Measurements from ENCODE around the gene CACNG4. TPM values are rescaled to one million over a fixed set of nuclear protein-coding genes. Genes with fewer than 3 reads are reported as not detected.

CACNG4 gene
- total RNA-seq, 6 donors from 2014 or later: 2.1 to 27.8 (median 8.0) TPM

GRCh38 chr17:66949501-66949900, 15.0 kb upstream of the CACNG4 start:
- Histone ChIP-seq H3K9me3 (no peaks in the 10 kb centered on the region), H3K27ac (no peak overlapping the region), H3K4me3 (no peak overlapping the region), H3K27me3 (no peaks in the 10 kb centered on the region), H3K36me3 (no peaks in the 10 kb centered on the region), H3K4me1 (peaks cover 0 to 8% (median 2%) of the 10 kb centered on the region in 4 donors)
- no peak for DNase-seq
- no peak for ATAC-seq (ENCODE audit: low FRiP score in 2 of 2)
- no peak for TF ChIP-seq CTCF (IDR thresholded peaks at IDR 0.05)
- TF ChIP-seq POLR2AphosphoS5 (IDR thresholded peaks at IDR 0.05): no peak
- no peak for TF ChIP-seq POLR2A (IDR thresholded peaks at IDR 0.05)
- no peak for TF ChIP-seq EP300 (IDR thresholded peaks at IDR 0.05)
- WGBS, 2 donors: 57 to 71% methylated on average over 10 of the region's 10 CpGs

- Histone ChIP-seq H3K4me1 (peaks cover 0 to 8% (median 2%) of the 10 kb centered on the region in 4 donors), H3K27ac (no peak overlapping the region), H3K36me3 (no peaks in the 10 kb centered on the region), H3K4me3 (no peak overlapping the region), H3K9me3 (no peaks in the 10 kb centered on the region), H3K27me3 (no peaks in the 10 kb centered on the region)
- ATAC-seq (ENCODE audit: low FRiP score in 2 of 2): no peak
- 81 to 86% methylated on average over 3 of the region's 3 CpGs for WGBS, 2 donors
- no peak for DNase-seq
- no peak for TF ChIP-seq POLR2AphosphoS5 (IDR thresholded peaks at IDR 0.05)
- TF ChIP-seq CTCF (IDR thresholded peaks at IDR 0.05): no peak
- TF ChIP-seq EP300 (IDR thresholded peaks at IDR 0.05): no peak
- no peak for TF ChIP-seq POLR2A (IDR thresholded peaks at IDR 0.05)
Measured at GRCh38 chr17:66950325-66950724, 14.2 kb upstream of the CACNG4 start.

GRCh38 chr17:66950886-66951604, 13.5 kb upstream of the CACNG4 start:
- Histone ChIP-seq H3K27me3 (no peaks in the 10 kb centered on the region), H3K9me3 (no peaks in the 10 kb centered on the region), H3K4me3 (no peak overlapping the region), H3K36me3 (no peaks in the 10 kb centered on the region), H3K4me1 (peaks cover 0 to 8% (median 2%) of the 10 kb centered on the region in 4 donors), H3K27ac (peak overlapping the region in 3 of 4 donors; percentile 1 to 44 (median 35))
- TF ChIP-seq EP300 (IDR thresholded peaks at IDR 0.05): no peak
- TF ChIP-seq POLR2A (IDR thresholded peaks at IDR 0.05): no peak
- TF ChIP-seq CTCF (IDR thresholded peaks at IDR 0.05): no peak
- no peak for TF ChIP-seq POLR2AphosphoS5 (IDR thresholded peaks at IDR 0.05)
- DNase-seq: no peak
- ATAC-seq (ENCODE audit: low FRiP score in 2 of 2): no peak
- 68 to 76% methylated on average over 6 of the region's 6 CpGs for WGBS, 2 donors

GRCh38 chr17:66951605-66951953, 12.9 kb upstream of the CACNG4 start:
- Histone ChIP-seq H3K27me3 (no peaks in the 10 kb centered on the region), H3K4me3 (no peak overlapping the region), H3K27ac (peak overlapping the region in 3 of 4 donors; percentile 1 to 44 (median 35)), H3K4me1 (peaks cover 0 to 8% (median 2%) of the 10 kb centered on the region in 4 donors), H3K9me3 (no peaks in the 10 kb centered on the region), H3K36me3 (no peaks in the 10 kb centered on the region)
- 73 to 74% methylated on average over 4 of the region's 4 CpGs for WGBS, 2 donors
- ATAC-seq (ENCODE audit: low FRiP score in 2 of 2) (no peak), DNase-seq (no peak)
- TF ChIP-seq POLR2A (IDR thresholded peaks at IDR 0.05) (no peak), CTCF (IDR thresholded peaks at IDR 0.05) (no peak), POLR2AphosphoS5 (IDR thresholded peaks at IDR 0.05) (no peak), EP300 (IDR thresholded peaks at IDR 0.05) (no peak)

All from upper lobe of left lung (tissue), 6 donors.